Measurements from ENCODE around the gene CFAP210. TPM values are rescaled to one million over a fixed set of nuclear protein-coding genes. Genes with fewer than 3 reads are reported as not detected.

The CFAP210 gene
- total RNA-seq, 1 experiment from 2014 or later, result not detected

- no TSS peak for BruUV-seq (replicated peaks)
- no peak overlapping the region for H3K9ac ChIP-seq (ENCODE audit: low read length)
- intact Hi-C loops (cut with micrococcal nuclease), result no loop called here
- DNase-seq (ENCODE audit: low read depth, low spot score) (no peak), ATAC-seq (no peak)
- no peak overlapping the region for H3K4me2 ChIP-seq (ENCODE audit: low read length)
- no peaks in the 10 kb centered on the region for H3K9me3 ChIP-seq (ENCODE audit: control insufficient read depth in 1 of 2, insufficient read depth in 1 of 2, low read depth in 1 of 2, low read length in 2 of 2)
- ChIA-PET CTCF (no interaction called here), RAD21 (ENCODE audit: low non-redundant PET in 1 of 2, low total read pairs in 2 of 2, uncharacterized antibody in 2 of 2, unreplicated experiment in 2 of 2) (no interaction called here), POLR2A (no interaction called here)
- H2AFZ ChIP-seq (ENCODE audit: low read depth, low read length, poor library complexity, severe bottlenecking), result no peak overlapping the region
- no peaks in the 10 kb centered on the region for H3K9me2 ChIP-seq (ENCODE audit: insufficient read depth)
- no peaks in the 10 kb centered on the region for H3K27me3 ChIP-seq (ENCODE audit: insufficient read depth, low read length)
- TF ChIP-seq, protein P1, sequence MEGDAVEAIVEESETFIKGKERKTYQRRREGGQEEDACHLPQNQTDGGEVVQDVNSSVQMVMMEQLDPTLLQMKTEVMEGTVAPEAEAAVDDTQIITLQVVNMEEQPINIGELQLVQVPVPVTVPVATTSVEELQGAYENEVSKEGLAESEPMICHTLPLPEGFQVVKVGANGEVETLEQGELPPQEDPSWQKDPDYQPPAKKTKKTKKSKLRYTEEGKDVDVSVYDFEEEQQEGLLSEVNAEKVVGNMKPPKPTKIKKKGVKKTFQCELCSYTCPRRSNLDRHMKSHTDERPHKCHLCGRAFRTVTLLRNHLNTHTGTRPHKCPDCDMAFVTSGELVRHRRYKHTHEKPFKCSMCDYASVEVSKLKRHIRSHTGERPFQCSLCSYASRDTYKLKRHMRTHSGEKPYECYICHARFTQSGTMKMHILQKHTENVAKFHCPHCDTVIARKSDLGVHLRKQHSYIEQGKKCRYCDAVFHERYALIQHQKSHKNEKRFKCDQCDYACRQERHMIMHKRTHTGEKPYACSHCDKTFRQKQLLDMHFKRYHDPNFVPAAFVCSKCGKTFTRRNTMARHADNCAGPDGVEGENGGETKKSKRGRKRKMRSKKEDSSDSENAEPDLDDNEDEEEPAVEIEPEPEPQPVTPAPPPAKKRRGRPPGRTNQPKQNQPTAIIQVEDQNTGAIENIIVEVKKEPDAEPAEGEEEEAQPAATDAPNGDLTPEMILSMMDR (IDR thresholded peaks at IDR 0.05 in 2 of 3, conservative IDR thresholded peaks at IDR 0.05 in 1 of 3; ENCODE audit: borderline replicate concordance in 1 of 3, insufficient read depth in 1 of 3, low read depth in 2 of 3, low read length in 2 of 3), result no peak
- TF ChIP-seq FOSL1 (IDR thresholded peaks at IDR 0.05; ENCODE audit: low read depth) (no peak), EZH2phosphoT487 (IDR thresholded peaks at IDR 0.05; ENCODE audit: borderline replicate concordance) (no peak), ELF1 (IDR thresholded peaks at IDR 0.05; ENCODE audit: borderline replicate concordance, low read depth) (no peak), TCF7L2 (IDR thresholded peaks at IDR 0.05; ENCODE audit: borderline replicate concordance, extremely low read depth, insufficient read depth, insufficient read length) (no peak), EZH2 (IDR thresholded peaks at IDR 0.05) (no peak), SRF (IDR thresholded peaks at IDR 0.05; ENCODE audit: low read depth) (no peak), ATF3 (IDR thresholded peaks at IDR 0.05) (no peak), CBX3 (IDR thresholded peaks at IDR 0.05; ENCODE audit: low read depth) (no peak)
- TF ChIP-seq, protein P2, sequence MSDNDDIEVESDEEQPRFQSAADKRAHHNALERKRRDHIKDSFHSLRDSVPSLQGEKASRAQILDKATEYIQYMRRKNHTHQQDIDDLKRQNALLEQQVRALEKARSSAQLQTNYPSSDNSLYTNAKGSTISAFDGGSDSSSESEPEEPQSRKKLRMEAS (IDR thresholded peaks at IDR 0.05), result no peak
- H4K20me1 ChIP-seq (ENCODE audit: insufficient read depth), result no peaks in the 10 kb centered on the region
- no peaks in the 10 kb centered on the region for H3K4me1 ChIP-seq (ENCODE audit: control insufficient read depth in 1 of 2, insufficient read depth in 2 of 2, low read length in 2 of 2)
- H3K79me2 ChIP-seq (ENCODE audit: insufficient read depth, low read length), result no peaks in the 10 kb centered on the region
- H3K4me3 ChIP-seq (replicated peaks in 1 of 2; ENCODE audit: low read depth in 1 of 2, low read length in 2 of 2), result no peak overlapping the region
- no peak overlapping the region for H3K27ac ChIP-seq (ENCODE audit: low read depth, low read length)
- no peaks in the 10 kb centered on the region for H3K36me3 ChIP-seq (ENCODE audit: control insufficient read depth in 1 of 2, insufficient read depth in 2 of 2, low read length in 2 of 2)
Observed at GRCh38 chr2:169683425-169684134, 10.6 kb downstream of the CFAP210 start.

All from HCT116 (cell line).